DND-41 (cell line): ENCODE data around the gene YBX2.

Experiments used
- ATAC-seq: fragments of 200-7000 bp; cut with Tn5 transposase; 3 replicates; pipeline ENCODE4 v1.9.1; 2021; ENCODE audit warnings: low read depth; ENCODE audit not compliant: insufficient read depth
- DNase-seq: peaks from one replicate; pipeline ENCODE4 v3.0.0-alpha.2; 2020
- H2AFZ ChIP-seq: 2 replicates; pipeline ENCODE4 v1.6.0; 2012; ENCODE audit warnings: low read depth, low read length
- H3K27ac ChIP-seq: 2 replicates; pipeline ENCODE4 v1.5.1; 2012; ENCODE audit warnings: low read length, inconsistent platforms
- H3K27me3 ChIP-seq: fragments of 200-600 bp; sonication (generic); 2 replicates; pipeline ENCODE4 v1.6.0; 2012; ENCODE audit warnings: low read length, mild to moderate bottlenecking, inconsistent platforms; ENCODE audit not compliant: insufficient read depth, poor library complexity
- H3K36me3 ChIP-seq: 2 replicates; pipeline ENCODE4 v1.5.1; 2012; ENCODE audit warnings: low read length, inconsistent platforms; ENCODE audit not compliant: insufficient read depth
- H3K4me1 ChIP-seq: 2 replicates; pipeline ENCODE4 v1.5.1; 2012; ENCODE audit warnings: mild to moderate bottlenecking, low read length; ENCODE audit not compliant: insufficient read depth
- H3K4me2 ChIP-seq: 2 replicates; pipeline ENCODE4 v1.6.0; 2012; ENCODE audit warnings: mild to moderate bottlenecking, moderate library complexity, low read length, inconsistent platforms; ENCODE audit not compliant: insufficient read depth
- H3K4me3 ChIP-seq, 2 experiments: fragments of 200-600 bp in 1 of 2; shearing (Covaris generic) in 1 of 2; 2 replicates each; pipeline ENCODE4 v1.5.1; 2012 to 2016; ENCODE audit warnings: inconsistent platforms in 2 of 2, low read length in 2 of 2, mild to moderate bottlenecking in 2 of 2, low read depth in 1 of 2, moderate library complexity in 1 of 2
- H3K79me2 ChIP-seq: 2 replicates; pipeline ENCODE4 v1.6.0; 2012; ENCODE audit warnings: low read length, inconsistent platforms; ENCODE audit not compliant: insufficient read depth
- H3K9ac ChIP-seq: 2 replicates; pipeline ENCODE4 v1.6.0; 2012; ENCODE audit warnings: low read depth, mild to moderate bottlenecking, inconsistent platforms, low read length, moderate library complexity
- H3K9me3 ChIP-seq: 2 replicates; pipeline ENCODE4 v1.5.1; 2012; ENCODE audit warnings: low read length, moderate library complexity, mild to moderate bottlenecking, inconsistent platforms; ENCODE audit not compliant: insufficient read depth, severe bottlenecking
- H4K20me1 ChIP-seq: 2 replicates; pipeline ENCODE4 v1.6.0; 2012; ENCODE audit warnings: low read length; ENCODE audit not compliant: insufficient read depth
- EZH2 ChIP-seq: IDR thresholded peaks from 3 replicates; pipeline ENCODE4 v1.6.1; 2012; ENCODE audit warnings: borderline replicate concordance, low read depth, mild to moderate bottlenecking, moderate library complexity, low read length, inconsistent platforms; ENCODE audit not compliant: severe bottlenecking
- TF ChIP-seq, protein P1 (sequence below): IDR thresholded peaks from 2 replicates; pipeline ENCODE4 v1.5.1; 2012; ENCODE audit warnings: borderline replicate concordance, low read length, moderate library complexity, mild to moderate bottlenecking; ENCODE audit not compliant: poor library complexity, severe bottlenecking; ENCODE audit errors: extremely low read depth

The YBX2 gene

DNA sequence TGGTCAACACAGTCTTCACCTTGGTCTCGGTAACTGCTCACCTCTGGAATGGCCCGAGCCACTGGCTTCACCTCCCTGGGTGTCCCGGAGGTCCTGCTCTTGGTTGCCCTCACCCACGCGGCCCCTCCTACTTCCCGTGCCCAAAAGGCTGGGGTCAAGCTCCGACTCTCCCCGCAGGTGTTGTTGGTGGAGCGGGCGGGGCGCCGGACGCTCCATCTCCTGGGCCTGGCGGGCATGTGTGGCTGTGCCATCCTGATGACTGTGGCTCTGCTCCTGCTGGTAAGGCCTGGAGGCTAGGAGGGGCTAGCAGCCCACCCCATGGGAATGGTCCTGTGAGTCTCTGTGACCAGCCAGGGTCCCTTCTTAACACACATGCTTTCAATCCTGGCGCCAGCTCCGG, 9.5 kb downstream of the YBX2 start:
- Histone ChIP-seq H3K36me3 (no peaks in the 10 kb centered on the region), H3K79me2 (no peaks in the 10 kb centered on the region), H3K4me1 (peaks cover 26% of the 10 kb centered on the region), H3K9me3 (no peaks in the 10 kb centered on the region), H2AFZ (no peak overlapping the region), H3K9ac (no peak overlapping the region), H3K27ac (no peak overlapping the region), H4K20me1 (no peaks in the 10 kb centered on the region), H3K4me2 (no peak overlapping the region), H3K4me3 (no peak overlapping the region), H3K27me3 (peaks cover 15% of the 10 kb centered on the region)
- ATAC-seq (no peak), DNase-seq (no peak)
- TF ChIP-seq EZH2: no peak
- TF ChIP-seq, protein P1, sequence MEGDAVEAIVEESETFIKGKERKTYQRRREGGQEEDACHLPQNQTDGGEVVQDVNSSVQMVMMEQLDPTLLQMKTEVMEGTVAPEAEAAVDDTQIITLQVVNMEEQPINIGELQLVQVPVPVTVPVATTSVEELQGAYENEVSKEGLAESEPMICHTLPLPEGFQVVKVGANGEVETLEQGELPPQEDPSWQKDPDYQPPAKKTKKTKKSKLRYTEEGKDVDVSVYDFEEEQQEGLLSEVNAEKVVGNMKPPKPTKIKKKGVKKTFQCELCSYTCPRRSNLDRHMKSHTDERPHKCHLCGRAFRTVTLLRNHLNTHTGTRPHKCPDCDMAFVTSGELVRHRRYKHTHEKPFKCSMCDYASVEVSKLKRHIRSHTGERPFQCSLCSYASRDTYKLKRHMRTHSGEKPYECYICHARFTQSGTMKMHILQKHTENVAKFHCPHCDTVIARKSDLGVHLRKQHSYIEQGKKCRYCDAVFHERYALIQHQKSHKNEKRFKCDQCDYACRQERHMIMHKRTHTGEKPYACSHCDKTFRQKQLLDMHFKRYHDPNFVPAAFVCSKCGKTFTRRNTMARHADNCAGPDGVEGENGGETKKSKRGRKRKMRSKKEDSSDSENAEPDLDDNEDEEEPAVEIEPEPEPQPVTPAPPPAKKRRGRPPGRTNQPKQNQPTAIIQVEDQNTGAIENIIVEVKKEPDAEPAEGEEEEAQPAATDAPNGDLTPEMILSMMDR: no peak

DNA sequence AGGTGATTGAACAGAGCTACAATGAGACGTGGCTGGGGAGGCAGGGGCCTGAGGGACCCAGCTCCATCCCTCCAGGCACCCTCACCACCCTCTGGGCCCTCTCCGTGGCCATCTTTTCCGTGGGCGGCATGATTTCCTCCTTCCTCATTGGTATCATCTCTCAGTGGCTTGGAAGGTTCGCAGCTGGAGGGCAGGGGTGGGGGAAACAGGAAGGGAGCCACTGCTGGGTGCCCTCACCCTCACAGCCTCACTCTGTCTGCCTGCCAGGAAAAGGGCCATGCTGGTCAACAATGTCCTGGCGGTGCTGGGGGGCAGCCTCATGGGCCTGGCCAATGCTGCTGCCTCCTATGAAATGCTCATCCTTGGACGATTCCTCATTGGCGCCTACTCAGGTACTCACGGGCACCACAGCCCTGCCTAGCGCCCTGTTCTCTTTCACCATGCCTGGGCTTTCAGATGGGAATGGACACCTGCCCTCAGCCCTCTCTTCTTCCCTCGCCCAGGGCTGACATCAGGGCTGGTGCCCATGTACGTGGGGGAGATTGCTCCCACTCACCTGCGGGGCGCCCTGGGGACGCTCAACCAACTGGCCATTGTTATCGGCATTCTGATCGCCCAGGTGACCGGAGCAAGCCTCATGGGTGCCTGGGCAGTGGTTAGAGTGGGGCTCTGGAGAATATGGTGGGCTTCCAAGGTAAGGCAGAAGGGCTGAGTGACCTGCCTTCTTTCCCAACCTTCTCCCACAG, 10.8 kb downstream of the YBX2 start:
- Histone ChIP-seq H2AFZ (no peak overlapping the region), H3K4me3 (no peak overlapping the region), H3K36me3 (no peaks in the 10 kb centered on the region), H3K27ac (no peak overlapping the region), H3K27me3 (peaks cover 15% of the 10 kb centered on the region), H3K4me1 (peaks cover 27% of the 10 kb centered on the region), H4K20me1 (no peaks in the 10 kb centered on the region), H3K4me2 (no peak overlapping the region), H3K9ac (no peak overlapping the region), H3K79me2 (no peaks in the 10 kb centered on the region), H3K9me3 (no peaks in the 10 kb centered on the region)
- DNase-seq (no peak), ATAC-seq (no peak)
- TF ChIP-seq, protein P1: no peak
- no peak for TF ChIP-seq EZH2

DNA sequence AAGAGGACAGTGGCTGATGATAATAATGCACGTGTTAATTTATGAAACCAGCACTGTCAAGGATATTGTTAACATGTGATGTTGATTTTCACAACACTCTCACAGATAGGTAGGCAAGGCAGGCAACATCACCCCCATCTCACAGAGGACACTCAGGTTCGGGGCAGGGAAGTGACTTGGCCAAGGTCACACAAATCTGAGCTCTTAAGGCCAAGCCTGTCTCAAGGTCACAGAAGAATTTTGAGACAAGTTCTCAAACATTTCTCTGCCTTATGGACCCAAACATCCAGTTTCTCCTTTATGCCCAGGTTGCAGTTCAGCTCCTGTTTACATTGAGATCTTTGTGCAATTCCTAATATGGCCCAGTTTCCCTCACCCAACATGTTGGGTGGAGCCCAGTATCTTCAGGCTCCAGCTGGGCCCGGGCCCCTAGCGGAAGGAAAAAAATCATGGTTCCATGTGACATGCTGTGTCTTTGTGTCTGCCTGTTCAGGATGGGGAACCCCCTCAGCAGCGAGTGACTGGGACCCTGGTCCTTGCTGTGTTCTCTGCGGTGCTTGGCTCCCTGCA, 11.6 kb downstream of the YBX2 start:
- no peak overlapping the region for H3K4me3 ChIP-seq
- ATAC-seq: no peak
- H3K4me2 ChIP-seq: no peak overlapping the region
- peaks cover 27% of the 10 kb centered on the region for H3K4me1 ChIP-seq
- H3K79me2 ChIP-seq: no peaks in the 10 kb centered on the region
- no peak overlapping the region for H3K27ac ChIP-seq
- no peak overlapping the region for H3K9ac ChIP-seq
- no peak overlapping the region for H2AFZ ChIP-seq
- peaks cover 13% of the 10 kb centered on the region for H3K27me3 ChIP-seq
- no peaks in the 10 kb centered on the region for H4K20me1 ChIP-seq
- H3K9me3 ChIP-seq: no peaks in the 10 kb centered on the region
- DNase-seq: no peak
- no peak for TF ChIP-seq EZH2
- TF ChIP-seq, protein P1: no peak
- no peaks in the 10 kb centered on the region for H3K36me3 ChIP-seq
